Measurements from ENCODE around the gene DDAH1.
"Not testable (repeated sequence)": the region's sequence is repeated elsewhere in the genome, so short reads cannot be mapped to it uniquely, and the experiment has no call there.

DDAH1 gene
- total RNA-seq, result 0.04 to 0.18 reads per million in 2 experiments

- no peak for DNase-seq (ENCODE audit: low read depth)
Measured at GRCh38 chr1:85465099-85465785, at the start of gene DDAH1. DDAH1 (minus strand) TSS chr1:85465159; CDS start chr1:85465045, 114 bp downstream.

- DNase-seq (ENCODE audit: low read depth), result not testable (repeated sequence)
Measured at GRCh38 chr1:85513998-85514397, 49.0 kb upstream of the DDAH1 start.

GRCh38 chr1:85504417-85504816 is 39.5 kb upstream of the DDAH1 start:
- no peak for DNase-seq (ENCODE audit: low read depth)

- no peak for DNase-seq (ENCODE audit: low read depth)
Measured at GRCh38 chr1:85502625-85503083, 37.7 kb upstream of the DDAH1 start.

GRCh38 chr1:85502171-85502570 is 37.2 kb upstream of the DDAH1 start:
- no peak for DNase-seq (ENCODE audit: low read depth)

GRCh38 chr1:85501355-85501898 is 36.5 kb upstream of the DDAH1 start:
- DNase-seq (ENCODE audit: low read depth), result no peak

- DNase-seq (ENCODE audit: low read depth), result no peak
Measured at GRCh38 chr1:85496941-85497582, 32.1 kb upstream of the DDAH1 start.

GRCh38 chr1:85495556-85495955 is 30.6 kb upstream of the DDAH1 start:
- DNase-seq (ENCODE audit: low read depth), result no peak

GRCh38 chr1:85494904-85495266 is 29.9 kb upstream of the DDAH1 start:
- DNase-seq (ENCODE audit: low read depth), result no peak

GRCh38 chr1:85494074-85494903 is 29.3 kb upstream of the DDAH1 start:
- DNase-seq (ENCODE audit: low read depth), result no peak

GRCh38 chr1:85490270-85490985 is 25.5 kb upstream of the DDAH1 start:
- no peak for DNase-seq (ENCODE audit: low read depth)

- no peak for DNase-seq (ENCODE audit: low read depth)
Measured at GRCh38 chr1:85488126-85488525, 23.2 kb upstream of the DDAH1 start.

- no peak for DNase-seq (ENCODE audit: low read depth)
Measured at GRCh38 chr1:85485516-85485915, 20.6 kb upstream of the DDAH1 start.

- DNase-seq (ENCODE audit: low read depth), result no peak
Measured at GRCh38 chr1:85484716-85485115, 19.8 kb upstream of the DDAH1 start.

GRCh38 chr1:85484264-85484663 is 19.3 kb upstream of the DDAH1 start:
- no peak for DNase-seq (ENCODE audit: low read depth)

- DNase-seq (ENCODE audit: low read depth), result no peak
Measured at GRCh38 chr1:85481688-85482087, 16.7 kb upstream of the DDAH1 start.

- DNase-seq (ENCODE audit: low read depth), result no peak
Measured at GRCh38 chr1:85480566-85480965, 15.6 kb upstream of the DDAH1 start.

- DNase-seq (ENCODE audit: low read depth), result no peak
Measured at GRCh38 chr1:85479491-85479890, 14.5 kb upstream of the DDAH1 start.

GRCh38 chr1:85478366-85478765 is 13.4 kb upstream of the DDAH1 start:
- no peak for DNase-seq (ENCODE audit: low read depth)

- no peak for DNase-seq (ENCODE audit: low read depth)
Measured at GRCh38 chr1:85475055-85475454, 10.1 kb upstream of the DDAH1 start.

- no peak for DNase-seq (ENCODE audit: low read depth)
Measured at GRCh38 chr1:85473390-85473789, 8.4 kb upstream of the DDAH1 start.

GRCh38 chr1:85471558-85471957 is 6.6 kb upstream of the DDAH1 start:
- DNase-seq (ENCODE audit: low read depth), result no peak

Measured in T follicular helper cell (primary cell).